ENCODE measurements around the gene GNPDA1. TPM values are rescaled to one million over a fixed set of nuclear protein-coding genes. Genes with fewer than 3 reads are reported as not detected.

GNPDA1 gene
- total and polyA plus RNA-seq, 2 of the 4 experiments (the other 2 are of a cell fraction) = 23.1 to 60.6 TPM

DNA sequence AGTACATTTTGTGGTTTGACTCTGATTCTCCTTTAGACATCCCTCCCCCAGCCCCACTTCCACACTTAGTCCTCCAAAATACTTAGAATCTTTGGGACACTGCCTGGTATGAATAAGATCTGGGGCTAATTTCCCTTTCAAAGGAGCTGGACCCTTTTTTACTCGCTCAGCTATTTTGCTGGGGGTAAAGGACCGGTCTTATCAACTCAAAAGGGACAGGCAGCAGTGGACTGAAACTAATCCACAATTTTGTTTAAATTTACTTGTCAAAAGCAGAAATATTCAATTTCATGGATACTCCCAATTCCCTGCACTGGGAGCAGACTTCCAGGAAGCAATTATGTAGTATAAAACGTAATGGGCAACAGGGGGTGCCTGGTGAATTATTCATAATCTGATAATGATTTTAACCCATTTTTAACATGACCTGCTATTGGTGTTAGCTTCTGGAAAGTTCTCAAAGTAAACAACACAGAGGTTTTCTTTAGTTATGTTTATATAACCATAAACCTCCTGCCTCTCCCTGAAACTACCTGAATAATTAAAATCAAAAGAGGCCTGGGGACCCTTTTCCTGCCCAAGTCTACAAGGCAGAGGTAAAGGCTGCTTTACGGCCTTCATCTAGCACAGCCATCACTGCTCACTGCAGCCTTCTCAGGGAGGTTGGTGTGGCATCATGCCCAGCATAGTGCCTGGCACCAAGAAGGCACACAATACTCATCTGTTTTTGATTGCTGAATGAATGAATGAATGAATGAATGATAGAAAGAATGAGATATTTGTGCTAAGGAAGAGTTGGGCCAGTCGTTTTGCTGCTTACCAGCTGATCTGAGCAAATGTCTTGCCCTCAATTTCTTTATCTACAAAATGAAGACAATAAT is 44.2 kb upstream of the GNPDA1 start:
- H3K56ac ChIP-seq (ENCODE audit: extremely low read depth, insufficient read depth, low read length) = no peak overlapping the region
- H3K18ac ChIP-seq (ENCODE audit: low read depth, low read length) = no peak overlapping the region
- no peak overlapping the region for H2BK5ac ChIP-seq (ENCODE audit: low read depth, low read length, poor library complexity, severe bottlenecking)
- BruUV-seq (replicated peaks) = no TSS peak
- H3K14ac ChIP-seq (replicated peaks; ENCODE audit: low read depth, low read length) = no peak overlapping the region
- H3K36me3 ChIP-seq (ENCODE audit: control insufficient read depth, insufficient read depth, low read length) = no peaks in the 10 kb centered on the region
- H2AK9ac ChIP-seq (replicated peaks; ENCODE audit: low read depth, low read length, poor library complexity) = no peak overlapping the region
- no peaks in the 10 kb centered on the region for H3K4me1 ChIP-seq (ENCODE audit: control insufficient read depth, insufficient read depth, low read length)
- no peaks in the 10 kb centered on the region for H4K20me1 ChIP-seq (ENCODE audit: insufficient read depth, low read length)
- no peak overlapping the region for H4K8ac ChIP-seq (ENCODE audit: low read depth in 2 of 2, low read length in 2 of 2)
- no peak overlapping the region for H3K9ac ChIP-seq (ENCODE audit: low read depth, low read length)
- no peak overlapping the region for H2AK5ac ChIP-seq (ENCODE audit: low read depth, low read length)
- ChIA-PET CTCF (interaction anchor here (0.6 kb wide), 1 partner anchor 69 kb away, joined by 3 read pairs; no protein-coding TSS in a partner anchor), POLR2A (ENCODE audit: unreplicated experiment) (no interaction called here)
- no peaks in the 10 kb centered on the region for H3K79me1 ChIP-seq (ENCODE audit: low read depth in 1 of 2, low read length in 2 of 2)
- no peak for DNase-seq
- no peaks in the 10 kb centered on the region for H3K9me3 ChIP-seq (ENCODE audit: control insufficient read depth, insufficient read depth, low read length)
- H3K23ac ChIP-seq (ENCODE audit: low read depth, low read length) = no peak overlapping the region
- no peak overlapping the region for H4K91ac ChIP-seq (ENCODE audit: insufficient read depth, low read depth, low read length)
- H3K4ac ChIP-seq (ENCODE audit: low read depth, low read length) = no peak overlapping the region
- H3K9me1 ChIP-seq (ENCODE audit: insufficient read depth, low read length) = no peaks in the 10 kb centered on the region; the same call in 1 of the 2 replicates
- H3K4me3 ChIP-seq (ENCODE audit: insufficient read depth, low read depth, low read length) = no peak overlapping the region
- H4K5ac ChIP-seq (ENCODE audit: low read depth, low read length) = no peak overlapping the region
- in situ Hi-C loops (cut with MboI; ENCODE audit: low sequenced_read_pairs) = no loop called here
- H2AFZ ChIP-seq (replicated peaks; ENCODE audit: low read length, poor library complexity) = no peak overlapping the region
- no peak for ATAC-seq (ENCODE audit: low read depth)
- dilution Hi-C loops (cut with HindIII; ENCODE audit: low sequenced_read_pairs, unreplicated experiment) = no loop called here
- H2BK20ac ChIP-seq (ENCODE audit: low read depth, low read length) = no peak overlapping the region
- no CpG with 5 or more reads among the region's 5 CpGs for WGBS, 2 experiments (ENCODE audit: extremely low coverage in 2 of 2, insufficient read length in 1 of 2)
- H2BK15ac ChIP-seq (ENCODE audit: low read depth, low read length) = no peak overlapping the region
- H3K27me3 ChIP-seq (ENCODE audit: control insufficient read depth, insufficient read depth, low read length) = no peaks in the 10 kb centered on the region
- intact Hi-C loops (cut with micrococcal nuclease) = no loop called here
- no peak overlapping the region for H3K4me2 ChIP-seq (ENCODE audit: low read depth, low read length)
- no peak overlapping the region for H3K27ac ChIP-seq (ENCODE audit: insufficient read depth, low read length)
- no peak overlapping the region for H2BK120ac ChIP-seq (ENCODE audit: low read depth, low read length)
- TF ChIP-seq MAFK (IDR thresholded peaks at IDR 0.05; ENCODE audit: low read depth, low read length) (no peak), RFX5 (IDR thresholded peaks at IDR 0.05; ENCODE audit: low read depth, low read length) (no peak), SMC3 (IDR thresholded peaks at IDR 0.05; ENCODE audit: low read depth, low read length) (no peak), FOS (IDR thresholded peaks at IDR 0.05; ENCODE audit: low read depth, low read length) (no peak), BHLHE40 (IDR thresholded peaks at IDR 0.05; ENCODE audit: low read depth, low read length) (no peak), CHD1 (IDR thresholded peaks at IDR 0.05; ENCODE audit: low read depth, low read length) (no peak), CEBPB (IDR thresholded peaks at IDR 0.05; ENCODE audit: low read depth, low read length) (no peak), MXI1 (IDR thresholded peaks at IDR 0.05; ENCODE audit: borderline replicate concordance, low read depth, low read length) (no peak), RAD21 (IDR thresholded peaks at IDR 0.05; ENCODE audit: low read length) (no peak), POLR2A (IDR thresholded peaks at IDR 0.05; ENCODE audit: low read depth, low read length) (no peak), MAZ (IDR thresholded peaks at IDR 0.05; ENCODE audit: borderline replicate concordance, low read depth, low read length) (no peak), RCOR1 (IDR thresholded peaks at IDR 0.05; ENCODE audit: insufficient replicate concordance, low read length) (no peak)
- TF ChIP-seq, protein P1, sequence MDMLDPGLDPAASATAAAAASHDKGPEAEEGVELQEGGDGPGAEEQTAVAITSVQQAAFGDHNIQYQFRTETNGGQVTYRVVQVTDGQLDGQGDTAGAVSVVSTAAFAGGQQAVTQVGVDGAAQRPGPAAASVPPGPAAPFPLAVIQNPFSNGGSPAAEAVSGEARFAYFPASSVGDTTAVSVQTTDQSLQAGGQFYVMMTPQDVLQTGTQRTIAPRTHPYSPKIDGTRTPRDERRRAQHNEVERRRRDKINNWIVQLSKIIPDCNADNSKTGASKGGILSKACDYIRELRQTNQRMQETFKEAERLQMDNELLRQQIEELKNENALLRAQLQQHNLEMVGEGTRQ (IDR thresholded peaks at IDR 0.05; ENCODE audit: low read depth, low read length) = no peak
- TF ChIP-seq, protein P2, sequence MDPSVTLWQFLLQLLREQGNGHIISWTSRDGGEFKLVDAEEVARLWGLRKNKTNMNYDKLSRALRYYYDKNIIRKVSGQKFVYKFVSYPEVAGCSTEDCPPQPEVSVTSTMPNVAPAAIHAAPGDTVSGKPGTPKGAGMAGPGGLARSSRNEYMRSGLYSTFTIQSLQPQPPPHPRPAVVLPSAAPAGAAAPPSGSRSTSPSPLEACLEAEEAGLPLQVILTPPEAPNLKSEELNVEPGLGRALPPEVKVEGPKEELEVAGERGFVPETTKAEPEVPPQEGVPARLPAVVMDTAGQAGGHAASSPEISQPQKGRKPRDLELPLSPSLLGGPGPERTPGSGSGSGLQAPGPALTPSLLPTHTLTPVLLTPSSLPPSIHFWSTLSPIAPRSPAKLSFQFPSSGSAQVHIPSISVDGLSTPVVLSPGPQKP (IDR thresholded peaks at IDR 0.05; ENCODE audit: borderline replicate concordance, low read depth, low read length) = no peak
- TF ChIP-seq, protein P3, sequence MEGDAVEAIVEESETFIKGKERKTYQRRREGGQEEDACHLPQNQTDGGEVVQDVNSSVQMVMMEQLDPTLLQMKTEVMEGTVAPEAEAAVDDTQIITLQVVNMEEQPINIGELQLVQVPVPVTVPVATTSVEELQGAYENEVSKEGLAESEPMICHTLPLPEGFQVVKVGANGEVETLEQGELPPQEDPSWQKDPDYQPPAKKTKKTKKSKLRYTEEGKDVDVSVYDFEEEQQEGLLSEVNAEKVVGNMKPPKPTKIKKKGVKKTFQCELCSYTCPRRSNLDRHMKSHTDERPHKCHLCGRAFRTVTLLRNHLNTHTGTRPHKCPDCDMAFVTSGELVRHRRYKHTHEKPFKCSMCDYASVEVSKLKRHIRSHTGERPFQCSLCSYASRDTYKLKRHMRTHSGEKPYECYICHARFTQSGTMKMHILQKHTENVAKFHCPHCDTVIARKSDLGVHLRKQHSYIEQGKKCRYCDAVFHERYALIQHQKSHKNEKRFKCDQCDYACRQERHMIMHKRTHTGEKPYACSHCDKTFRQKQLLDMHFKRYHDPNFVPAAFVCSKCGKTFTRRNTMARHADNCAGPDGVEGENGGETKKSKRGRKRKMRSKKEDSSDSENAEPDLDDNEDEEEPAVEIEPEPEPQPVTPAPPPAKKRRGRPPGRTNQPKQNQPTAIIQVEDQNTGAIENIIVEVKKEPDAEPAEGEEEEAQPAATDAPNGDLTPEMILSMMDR (conservative IDR thresholded peaks at IDR 0.05; ENCODE audit: low read depth, low read length) = no peak
